Upper lobe of right lung (tissue), 1 donor: ENCODE results near the gene ZNF614. TPM values are rescaled to one million over a fixed set of nuclear protein-coding genes. Genes with fewer than 3 reads are reported as not detected.
"Not testable (repeated sequence)": the region's sequence is repeated elsewhere in the genome, so short reads cannot be mapped to it uniquely, and the experiment has no call there.

Experiments
- ATAC-seq: fragments of 200-7000 bp; cut with Tn5 transposase; one replicate; pipeline ENCODE4 v1.9.1; 2020; ENCODE audit warnings: mild to moderate bottlenecking, moderate library complexity
- DNase-seq: peaks from one replicate; pipeline ENCODE4 v3.0.0-alpha.2; 2020
- H3K27ac ChIP-seq: fragments of 200-600 bp; one replicate; pipeline ENCODE4 v1.8.0; 2022
- H3K27me3 ChIP-seq: fragments of 200-600 bp; one replicate; pipeline ENCODE4 v1.8.0; 2022; ENCODE audit warnings: mild to moderate bottlenecking
- H3K36me3 ChIP-seq: fragments of 200-600 bp; one replicate; pipeline ENCODE4 v1.8.0; 2022
- H3K4me1 ChIP-seq: fragments of 200-600 bp; one replicate; pipeline ENCODE4 v1.8.0; 2022
- H3K4me3 ChIP-seq: fragments of 200-600 bp; one replicate; pipeline ENCODE4 v1.8.0; 2022; ENCODE audit warnings: mild to moderate bottlenecking
- H3K9me3 ChIP-seq: fragments of 200-600 bp; one replicate; pipeline ENCODE4 v1.8.0; 2022
- CTCF ChIP-seq: fragments of 200-600 bp; IDR thresholded peaks from one replicate; pipeline ENCODE4 v1.8.0; 2022; ENCODE audit warnings: antibody characterized with exemption
- intact Hi-C: fragments of 100-400 bp; cut with DNase I; formaldehyde crosslinking; loops from one replicate; pipeline ENCODE4 v1.11.0; 2022
- total RNA-seq: library from RNA; stranded (reverse); fragmentation: NEBNext Ultra II Directional; extraction: Animal tissue kit (Norgen Biotek cat#: 25700); gene quantifications from one replicate; pipeline ENCODE4 v1.2.1, GENCODE V29; 2021
- donor health status: DM: no; HTN: yes; CAD: no; lungs with severe emphysema.

The ZNF614 gene
- total RNA-seq, 1 donor from 2014 or later = 7.6 TPM

DNA sequence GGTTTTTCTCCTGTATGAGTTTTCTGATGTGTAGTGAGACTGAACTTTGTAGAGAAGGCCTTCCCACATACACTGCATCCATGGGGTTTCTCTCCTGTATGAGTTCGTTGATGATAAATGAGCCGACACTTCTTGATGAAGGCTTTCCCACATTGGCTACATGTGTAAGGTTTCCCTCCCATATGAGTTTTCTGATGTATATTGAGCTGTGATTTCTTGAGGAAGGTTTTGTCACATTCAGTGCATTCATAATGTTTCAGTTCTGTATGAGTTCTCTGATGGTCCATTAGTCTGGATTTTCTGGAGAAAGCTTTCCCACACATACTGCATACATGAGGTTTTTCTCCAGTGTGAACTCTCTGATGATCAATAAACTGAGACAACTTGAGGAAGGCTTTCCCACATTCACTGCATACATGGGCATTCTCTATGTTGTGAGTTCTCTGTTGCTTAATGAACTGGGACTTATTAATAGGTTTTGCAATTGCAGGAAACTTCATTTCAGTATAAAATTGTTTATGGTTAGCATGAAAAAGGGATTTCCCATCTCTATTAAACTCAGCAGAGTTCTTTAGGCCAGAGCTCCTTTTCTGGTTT lies 34.0 kb downstream of the ZNF614 start:
- ATAC-seq (no peak), DNase-seq (no peak)
- TF ChIP-seq CTCF = no peak
- intact Hi-C loops = no loop called here
- peaks cover 47% of the 10 kb centered on the region for H3K36me3 ChIP-seq
- no peak overlapping the region for H3K27ac ChIP-seq
- H3K9me3 ChIP-seq = peaks cover 91% of the 10 kb centered on the region
- H3K4me1 ChIP-seq = no peaks in the 10 kb centered on the region
- H3K27me3 ChIP-seq = no peaks in the 10 kb centered on the region
- no peak overlapping the region for H3K4me3 ChIP-seq

DNA sequence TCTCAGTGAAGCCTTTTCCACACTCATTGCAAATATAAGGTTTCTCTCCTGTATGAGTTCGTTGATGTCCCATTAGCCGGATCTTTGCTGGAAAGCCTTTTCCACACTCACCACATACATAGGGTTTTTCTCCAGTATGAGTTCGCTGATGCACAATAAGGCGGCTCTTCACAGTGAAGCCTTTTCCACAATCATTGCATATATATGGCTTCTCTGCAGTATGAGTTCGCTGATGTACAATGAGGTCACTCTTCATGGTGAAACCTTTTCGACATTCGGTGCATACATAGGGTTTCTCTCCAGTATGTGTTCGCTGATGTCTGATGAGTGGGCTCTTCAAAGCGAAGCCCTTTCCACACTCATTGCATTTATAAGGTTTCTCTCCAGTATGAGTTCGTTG lies 34.8 kb downstream of the ZNF614 start:
- peaks cover 85% of the 10 kb centered on the region for H3K9me3 ChIP-seq
- TF ChIP-seq CTCF = no peak
- H3K4me1 ChIP-seq = no peaks in the 10 kb centered on the region
- no peaks in the 10 kb centered on the region for H3K27me3 ChIP-seq
- no peak overlapping the region for H3K27ac ChIP-seq
- ATAC-seq = no peak
- no peak for DNase-seq
- H3K36me3 ChIP-seq = peaks cover 40% of the 10 kb centered on the region
- no peak overlapping the region for H3K4me3 ChIP-seq
- intact Hi-C loops = no loop called here

GRCh38 chr19:51986309-51987291 lies 41.6 kb downstream of the ZNF614 start, which contains the start of gene ZNF350:
TSS of gene ZNF350 (minus strand) at chr19:51986840. CDS start at chr19:51974360, 12,480 bp downstream.
- peak; percentile 100 for ATAC-seq
- peaks cover 11% of the 10 kb centered on the region for H3K4me1 ChIP-seq
- intact Hi-C loops = no loop called here
- peak within 1 kb of the TSS; percentile 82 for H3K4me3 ChIP-seq
- H3K27me3 ChIP-seq = no peaks in the 10 kb centered on the region
- H3K36me3 ChIP-seq = no peaks in the 10 kb centered on the region
- peak within 1 kb of the TSS; percentile 88 for H3K27ac ChIP-seq
- TF ChIP-seq CTCF = no peak
- peaks cover 41% of the 10 kb centered on the region for H3K9me3 ChIP-seq
- peak; percentile 92 for DNase-seq

DNA sequence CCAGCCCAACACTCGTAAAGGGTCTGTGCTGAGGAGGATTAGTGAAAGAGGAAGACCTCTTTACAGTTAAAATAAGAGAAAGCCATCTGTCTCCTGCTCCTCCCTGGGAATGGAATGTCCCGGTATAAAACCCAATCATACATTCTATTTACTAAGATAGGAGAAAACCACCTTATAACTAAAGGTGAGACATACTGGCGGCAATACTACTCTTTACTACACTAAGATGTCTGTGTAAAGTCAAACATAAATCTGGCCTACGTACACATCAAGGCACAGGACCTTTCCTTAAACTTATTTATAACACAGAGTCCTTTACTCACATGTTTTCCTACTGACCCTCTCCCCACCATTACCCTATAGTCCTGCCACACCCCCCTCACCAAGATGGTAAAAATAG lies 44.8 kb downstream of the ZNF614 start:
- peaks cover 38% of the 10 kb centered on the region for H3K9me3 ChIP-seq
- H3K4me3 ChIP-seq = no peak overlapping the region
- intact Hi-C loops = no loop called here
- H3K27me3 ChIP-seq = no peaks in the 10 kb centered on the region
- peaks cover 11% of the 10 kb centered on the region for H3K4me1 ChIP-seq
- ATAC-seq (no peak), DNase-seq (no peak)
- H3K36me3 ChIP-seq = no peaks in the 10 kb centered on the region
- TF ChIP-seq CTCF = no peak
- H3K27ac ChIP-seq = no peak overlapping the region

- intact Hi-C loops, H3K36me3 ChIP-seq, H3K4me3 ChIP-seq, DNase-seq, H3K27me3 ChIP-seq, ATAC-seq, H3K27ac ChIP-seq: not testable (repeated sequence)
- peaks cover 62% of the 10 kb centered on the region for H3K9me3 ChIP-seq
- peaks cover 11% of the 10 kb centered on the region for H3K4me1 ChIP-seq
These were observed 47.3 kb downstream of the ZNF614 start for GRCh38 chr19:51980926-51981325.

DNA sequence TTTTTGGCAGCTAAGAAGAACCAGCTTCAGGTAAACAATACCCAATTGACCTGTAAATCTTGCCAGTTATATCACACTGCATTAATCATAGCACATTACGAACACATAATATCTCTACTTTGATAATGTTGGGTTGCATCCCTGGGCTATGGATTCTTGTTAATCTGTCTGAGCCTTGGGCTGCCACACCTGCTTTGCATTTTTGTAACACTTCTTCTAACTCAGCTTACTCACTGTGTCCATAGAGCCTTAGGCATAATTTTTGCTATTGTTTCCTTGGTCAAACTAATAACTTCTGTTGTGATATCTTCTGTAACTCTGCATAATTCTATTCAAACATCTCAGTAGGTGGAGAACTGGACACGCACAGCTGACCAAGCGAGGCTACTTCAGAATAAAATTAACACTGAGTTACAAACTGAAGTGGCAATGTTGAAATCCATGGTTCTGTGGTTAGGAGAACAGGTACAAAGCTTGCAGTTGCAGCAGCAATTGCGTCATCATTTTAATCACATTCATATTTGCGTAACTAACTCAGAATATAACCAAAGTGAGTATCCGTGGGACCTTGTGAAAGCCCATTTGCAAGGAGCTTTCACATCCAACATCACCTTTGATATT lies 48.0 kb downstream of the ZNF614 start:
- ATAC-seq = no peak
- TF ChIP-seq CTCF = no peak
- Histone ChIP-seq H3K4me3 (no peak overlapping the region), H3K4me1 (peaks cover 7% of the 10 kb centered on the region), H3K27ac (no peak overlapping the region), H3K9me3 (peaks cover 69% of the 10 kb centered on the region), H3K36me3 (no peaks in the 10 kb centered on the region), H3K27me3 (no peaks in the 10 kb centered on the region)
- intact Hi-C loops = no loop called here
- DNase-seq = no peak
